Prostate gland (tissue), 2 donors: ENCODE data around the gene AP5B1. TPM values are rescaled to one million over a fixed set of nuclear protein-coding genes. Genes with fewer than 3 reads are reported as not detected.
"Not testable (repeated sequence)": the region's sequence is repeated elsewhere in the genome, so short reads cannot be mapped to it uniquely, and the experiment has no call there.

ENCODE experiments used
- DNase-seq: peaks from one replicate; pipeline ENCODE4 v3.0.0-alpha.2; 2019; ENCODE audit warnings: low spot score
- H3K27ac ChIP-seq, 2 donors: fragments of 200-600 bp; sonication (generic); 2 replicates each; pipeline ENCODE4 v1.5.1; 2017 to 2019
- H3K27me3 ChIP-seq: fragments of 200-600 bp; sonication (generic); replicated peaks from 2 replicates; pipeline ENCODE4 v1.5.1; 2019; ENCODE audit not compliant: insufficient read depth
- H3K36me3 ChIP-seq, 2 donors: fragments of 200-600 bp; sonication (generic); 1 replicate in 1 of 2; 2 replicates in 1 of 2; pipeline versions ENCODE4 v1.5.1 to v1.8.1; 2017 to 2019
- H3K4me1 ChIP-seq: fragments of 200-600 bp; sonication (generic); replicated peaks from 2 replicates; pipeline ENCODE4 v1.5.1; 2019
- H3K4me3 ChIP-seq, 2 donors: fragments of 200-600 bp; sonication (generic); 2 replicates each; pipeline ENCODE4 v1.5.1; 2017 to 2019
- H3K9me3 ChIP-seq: fragments of 200-600 bp; sonication (generic); 2 replicates; pipeline ENCODE4 v1.5.1; 2017
- CTCF ChIP-seq, 4 experiments: fragments of 200-600 bp in 2 of 4; fragments of 450-650 bp in 2 of 4; sonication (generic) in 2 of 4; IDR thresholded peaks; 1 replicate in 3 of 4; 2 replicates in 1 of 4; pipeline ENCODE4 v1.5.1; 2016 to 2019; ENCODE audit warnings: antibody characterized with exemption in 4 of 4, mild to moderate bottlenecking in 2 of 4, moderate library complexity in 2 of 4
- POLR2A ChIP-seq: fragments of 450-650 bp; IDR thresholded peaks from one replicate; pipeline ENCODE4 v1.6.1; 2016; ENCODE audit warnings: antibody characterized with exemption, mild to moderate bottlenecking
- POLR2AphosphoS5 ChIP-seq: sonication (generic); formaldehyde crosslinking; IDR thresholded peaks from one replicate; pipeline ENCODE4 v1.6.1; 2017; ENCODE audit warnings: antibody characterized with exemption
- WGBS: methylation state at CpG from one replicate; pipeline ENCODE4 v1.1.5; 2018; 5-methylcytosine and 5-hydroxymethylcytosine counted together
- intact Hi-C: fragments of 100-400 bp; cut with DNase I; formaldehyde crosslinking; loops from one replicate; pipeline ENCODE4 v1.14.2; 2022
- total RNA-seq, 2 donors: library from RNA; depleted of rRNA; stranded (reverse); fragments of >200 nt; gene quantifications; one replicate each; pipeline ENCODE4 v1.1.0, GENCODE V29; 2016

AP5B1 gene
- total RNA-seq, 2 donors from 2014 or later = 15.4 to 18.8 TPM

GRCh38 chr11:65774525-65775306, 6.1 kb downstream of the AP5B1 start:
- no peak overlapping the region for H3K4me3 ChIP-seq
- H3K27me3 ChIP-seq = no peaks in the 10 kb centered on the region
- peaks cover 0 to 7% of the 10 kb centered on the region in 2 donors for H3K36me3 ChIP-seq
- H3K4me1 ChIP-seq = peaks cover 7% of the 10 kb centered on the region
- intact Hi-C loops = loop anchor here (10.0 kb wide), 1 partner anchor 150 kb away; no protein-coding TSS in a partner anchor
- no peaks in the 10 kb centered on the region for H3K9me3 ChIP-seq
- WGBS = 90% methylated on average over 9 of the region's 9 CpGs
- no peak for TF ChIP-seq POLR2AphosphoS5
- no peak for TF ChIP-seq CTCF (IDR thresholded peaks at IDR 0.05)
- no peak for TF ChIP-seq POLR2A
- no peak for DNase-seq
- no peak overlapping the region for H3K27ac ChIP-seq

GRCh38 chr11:65773784-65774411, 6.9 kb downstream of the AP5B1 start:
- intact Hi-C loops = loop anchor here (10.0 kb wide), 1 partner anchor 149 kb away; no protein-coding TSS in a partner anchor
- H3K27ac ChIP-seq = no peak overlapping the region
- no peak for DNase-seq
- TF ChIP-seq POLR2A (no peak), CTCF (IDR thresholded peaks at IDR 0.05) (no peak), POLR2AphosphoS5 (no peak)
- WGBS = 56% methylated on average over 8 of the region's 8 CpGs
- peaks cover 0 to 7% of the 10 kb centered on the region in 2 donors for H3K36me3 ChIP-seq
- no peak overlapping the region for H3K4me3 ChIP-seq
- H3K27me3 ChIP-seq = no peaks in the 10 kb centered on the region
- no peaks in the 10 kb centered on the region for H3K4me1 ChIP-seq
- H3K9me3 ChIP-seq = no peaks in the 10 kb centered on the region

GRCh38 chr11:65771589-65772112, 9.1 kb downstream of the AP5B1 start:
- intact Hi-C loops = loop anchor here (10.0 kb wide), 1 partner anchor 147 kb away; no protein-coding TSS in a partner anchor
- TF ChIP-seq POLR2AphosphoS5 (no peak), CTCF (IDR thresholded peaks at IDR 0.05) (no peak), POLR2A (no peak)
- Histone ChIP-seq H3K27me3 (no peaks in the 10 kb centered on the region), H3K27ac (no peak overlapping the region), H3K4me1 (no peaks in the 10 kb centered on the region), H3K36me3 (no peaks in the 10 kb centered on the region), H3K4me3 (no peak overlapping the region), H3K9me3 (no peaks in the 10 kb centered on the region)
- no peak for DNase-seq
- 42% methylated on average over 6 of the region's 6 CpGs for WGBS

GRCh38 chr11:65770951-65771567, 9.7 kb downstream of the AP5B1 start:
- WGBS = 87% methylated on average over 12 of the region's 12 CpGs
- Histone ChIP-seq H3K27ac (no peak overlapping the region), H3K27me3 (no peaks in the 10 kb centered on the region), H3K4me1 (no peaks in the 10 kb centered on the region), H3K9me3 (no peaks in the 10 kb centered on the region), H3K36me3 (no peaks in the 10 kb centered on the region), H3K4me3 (no peak overlapping the region)
- no peak for DNase-seq
- TF ChIP-seq CTCF (IDR thresholded peaks at IDR 0.05) (no peak), POLR2A (no peak), POLR2AphosphoS5 (no peak)
- intact Hi-C loops = loop anchor here (10.0 kb wide), 1 partner anchor 146 kb away; no protein-coding TSS in a partner anchor

- H3K9me3 ChIP-seq, H3K36me3 ChIP-seq, intact Hi-C loops, DNase-seq, H3K4me3 ChIP-seq, H3K27ac ChIP-seq, H3K4me1 ChIP-seq, H3K27me3 ChIP-seq: not testable (repeated sequence)
- WGBS = 85% methylated on average over 5 of the region's 5 CpGs
Observed at GRCh38 chr11:65767806-65768205, 13.0 kb downstream of the AP5B1 start.
